Adrenal gland (tissue), 5 donors: ENCODE data around the gene CDC5L.

Experiments
- POLR2A ChIP-seq, 2 donors: fragments of 450-650 bp; IDR thresholded peaks; one replicate each; pipeline ENCODE4 v1.6.1; 2017; ENCODE audit warnings: antibody characterized with exemption in 2 of 2, mild to moderate bottlenecking in 2 of 2, moderate library complexity in 1 of 2
- TF ChIP-seq, protein P1 (sequence below), 6 experiments: fragments of 450-650 bp in 4 of 6; fragments of 200-600 bp in 2 of 6; sonication (generic) in 1 of 6; IDR thresholded peaks; 1 replicate in 5 of 6; 2 replicates in 1 of 6; pipeline versions ENCODE4 v1.5.1 to v1.8.0; 2016 to 2021; ENCODE audit warnings: antibody characterized with exemption in 6 of 6, mild to moderate bottlenecking in 2 of 6, moderate library complexity in 1 of 6
- donor health status: DM: no; HTN: no; CAD: no.

DNA sequence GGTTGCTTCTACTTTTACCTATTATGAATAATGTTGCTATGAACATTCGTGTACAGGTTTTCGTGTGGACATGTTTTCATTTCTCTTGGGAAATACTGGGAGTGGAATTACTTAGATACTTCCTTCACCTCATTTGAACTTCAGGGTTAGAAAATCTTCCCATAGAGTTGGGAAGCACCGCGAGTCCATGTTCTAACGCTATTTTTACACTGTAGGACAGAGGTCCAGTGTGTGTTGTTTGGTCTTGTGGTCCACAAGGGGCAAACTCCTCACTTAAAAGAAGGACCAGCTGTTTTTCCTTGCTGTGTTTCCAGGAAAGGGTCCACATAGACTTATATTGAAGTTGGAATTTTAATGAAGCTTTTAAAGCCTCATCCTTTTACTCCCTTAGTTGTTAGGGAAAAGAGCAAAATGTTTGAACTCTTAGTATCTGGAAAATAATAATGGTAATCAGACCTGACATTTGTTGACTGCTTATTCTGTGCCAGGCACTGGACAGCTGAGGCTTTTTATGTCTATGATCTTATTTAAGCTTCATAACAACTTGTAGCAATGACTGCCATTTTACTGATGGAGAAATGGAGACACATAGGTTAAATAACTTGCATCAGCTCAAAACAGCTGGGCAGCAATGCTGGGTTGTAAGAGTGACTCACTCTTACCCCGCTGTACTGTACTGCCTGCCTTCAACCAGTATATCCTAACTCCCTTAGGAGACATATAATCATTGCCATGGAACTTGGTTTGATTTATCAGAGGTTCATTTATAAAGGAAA lies 52.0 kb downstream of the CDC5L start:
- TF ChIP-seq, protein P1, sequence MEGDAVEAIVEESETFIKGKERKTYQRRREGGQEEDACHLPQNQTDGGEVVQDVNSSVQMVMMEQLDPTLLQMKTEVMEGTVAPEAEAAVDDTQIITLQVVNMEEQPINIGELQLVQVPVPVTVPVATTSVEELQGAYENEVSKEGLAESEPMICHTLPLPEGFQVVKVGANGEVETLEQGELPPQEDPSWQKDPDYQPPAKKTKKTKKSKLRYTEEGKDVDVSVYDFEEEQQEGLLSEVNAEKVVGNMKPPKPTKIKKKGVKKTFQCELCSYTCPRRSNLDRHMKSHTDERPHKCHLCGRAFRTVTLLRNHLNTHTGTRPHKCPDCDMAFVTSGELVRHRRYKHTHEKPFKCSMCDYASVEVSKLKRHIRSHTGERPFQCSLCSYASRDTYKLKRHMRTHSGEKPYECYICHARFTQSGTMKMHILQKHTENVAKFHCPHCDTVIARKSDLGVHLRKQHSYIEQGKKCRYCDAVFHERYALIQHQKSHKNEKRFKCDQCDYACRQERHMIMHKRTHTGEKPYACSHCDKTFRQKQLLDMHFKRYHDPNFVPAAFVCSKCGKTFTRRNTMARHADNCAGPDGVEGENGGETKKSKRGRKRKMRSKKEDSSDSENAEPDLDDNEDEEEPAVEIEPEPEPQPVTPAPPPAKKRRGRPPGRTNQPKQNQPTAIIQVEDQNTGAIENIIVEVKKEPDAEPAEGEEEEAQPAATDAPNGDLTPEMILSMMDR (IDR thresholded peaks at IDR 0.05), result no peak
- TF ChIP-seq POLR2A (IDR thresholded peaks at IDR 0.05), result no peak
